ENCODE measurements around the gene FAM111B. TPM values are rescaled to one million over a fixed set of nuclear protein-coding genes. Genes with fewer than 3 reads are reported as not detected.
"Not testable (repeated sequence)": the region's sequence is repeated elsewhere in the genome, so short reads cannot be mapped to it uniquely, and the experiment has no call there.

FAM111B gene
- total RNA-seq, 1 donor from 2014 or later, result 1.1 TPM

GRCh38 chr11:59097113-59097708 is 9.8 kb upstream of the FAM111B start:
- ATAC-seq, result peak; percentile 48
- DNase-seq (ENCODE audit: missing footprints), result peak; percentile 67
- intact Hi-C loops (cut with DNase I), result loop anchor here (5.0 kb wide), 2 partner anchors 40 to 60 kb away; no protein-coding TSS in a partner anchor

DNA sequence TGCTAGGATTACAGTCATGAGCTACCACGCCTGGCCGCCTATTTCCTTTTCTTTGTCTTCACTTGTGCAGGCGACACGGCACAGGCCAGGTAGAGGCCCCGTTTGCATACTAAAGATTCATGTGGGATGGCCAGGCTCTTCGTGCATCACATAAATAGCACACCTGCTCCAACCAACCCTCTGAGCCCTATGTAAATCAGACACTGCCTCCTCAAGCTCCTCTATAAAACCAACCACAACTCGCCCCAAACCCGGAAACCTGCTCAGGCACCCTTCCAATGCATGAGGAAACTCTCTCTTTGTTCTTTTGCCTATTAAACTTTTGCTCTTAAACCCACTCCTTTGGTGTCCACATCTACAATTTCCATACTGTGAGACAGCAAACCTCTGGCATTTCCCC is 9.1 kb upstream of the FAM111B start:
- intact Hi-C loops (cut with DNase I), result loop anchor here (5.0 kb wide), 2 partner anchors 39 to 59 kb away; no protein-coding TSS in a partner anchor
- peak; percentile 37 for DNase-seq (ENCODE audit: missing footprints)
- not testable (repeated sequence) for ATAC-seq

DNA sequence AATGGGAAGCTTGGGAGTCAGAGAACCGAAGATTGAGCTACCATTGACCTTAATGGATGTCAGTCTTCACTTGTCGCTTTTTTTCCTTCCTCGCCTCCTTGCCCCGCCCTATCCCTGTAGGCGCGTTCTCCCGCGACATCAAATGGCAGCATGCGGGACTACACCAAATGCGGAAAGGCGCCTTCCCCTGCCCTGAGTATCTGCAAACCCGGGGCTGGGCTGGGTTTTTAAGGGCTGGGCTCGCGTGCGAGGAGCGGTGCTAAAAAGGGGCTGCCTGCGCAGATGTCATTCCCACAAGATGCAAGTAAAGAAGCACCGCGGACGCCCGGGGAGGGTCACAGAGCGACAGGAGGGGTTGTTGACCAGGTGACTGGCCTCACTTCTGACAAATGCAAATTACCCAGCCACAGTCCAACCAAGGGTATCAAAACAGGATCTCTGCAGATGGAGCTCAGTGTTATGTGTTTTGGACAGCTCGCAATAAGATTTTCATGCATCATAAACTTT is 4.7 kb upstream of the FAM111B start:
- DNase-seq (ENCODE audit: missing footprints) (peak; percentile 77), ATAC-seq (no peak)
- intact Hi-C loops (cut with DNase I), result no loop called here

DNA sequence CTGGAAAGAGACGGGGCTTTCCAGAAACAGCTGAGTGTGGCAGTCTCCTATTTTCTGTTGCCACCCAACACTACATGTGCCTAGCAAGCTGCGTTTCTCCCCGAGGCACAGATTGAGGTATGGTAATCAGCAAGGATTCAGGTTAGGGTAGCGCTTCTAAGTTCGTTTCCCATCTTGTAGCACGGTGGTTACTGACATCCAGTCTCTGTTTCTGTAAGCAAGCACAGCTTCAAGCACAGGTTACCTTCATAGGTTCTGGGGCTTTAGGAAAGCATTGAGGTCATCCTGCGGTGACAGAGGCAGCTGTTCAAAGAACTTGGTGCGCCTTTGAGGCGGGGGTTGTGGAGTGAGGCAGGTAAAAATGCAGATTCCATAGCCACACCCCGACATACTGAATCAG is 684 bp downstream of the FAM111B start:
- DNase-seq (ENCODE audit: missing footprints); ATAC-seq; intact Hi-C loops (cut with DNase I): not testable (repeated sequence)

- DNase-seq (ENCODE audit: missing footprints) (no peak), ATAC-seq (no peak)
- intact Hi-C loops (cut with DNase I), result no loop called here
Observed at GRCh38 chr11:59112494-59112893, 5.5 kb downstream of the FAM111B start.

DNA sequence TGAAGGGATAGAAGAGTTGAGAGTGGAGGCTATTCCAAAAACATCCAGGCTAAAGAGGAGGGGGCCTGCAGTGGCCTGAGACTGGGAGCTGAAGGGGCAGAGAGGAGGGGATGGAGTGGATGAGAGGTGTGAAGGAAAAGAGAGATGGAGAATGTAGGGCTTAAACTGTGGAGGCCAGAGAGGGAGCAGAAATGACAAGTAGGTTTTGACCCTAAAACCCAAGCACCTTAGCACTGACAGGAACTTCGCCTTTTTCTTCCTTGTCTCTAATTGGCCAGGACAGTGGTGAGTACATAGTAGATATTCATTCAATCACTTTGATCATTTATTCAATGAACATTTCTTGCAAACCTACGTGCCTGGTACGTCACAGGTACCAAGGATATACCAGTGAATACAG is 7.3 kb downstream of the FAM111B start:
- intact Hi-C loops (cut with DNase I), result no loop called here
- DNase-seq (ENCODE audit: missing footprints) (no peak), ATAC-seq (no peak)

- no peak for ATAC-seq
- no peak for DNase-seq (ENCODE audit: missing footprints)
- intact Hi-C loops (cut with DNase I), result no loop called here
Observed at GRCh38 chr11:59115553-59115952, 8.5 kb downstream of the FAM111B start.

DNA sequence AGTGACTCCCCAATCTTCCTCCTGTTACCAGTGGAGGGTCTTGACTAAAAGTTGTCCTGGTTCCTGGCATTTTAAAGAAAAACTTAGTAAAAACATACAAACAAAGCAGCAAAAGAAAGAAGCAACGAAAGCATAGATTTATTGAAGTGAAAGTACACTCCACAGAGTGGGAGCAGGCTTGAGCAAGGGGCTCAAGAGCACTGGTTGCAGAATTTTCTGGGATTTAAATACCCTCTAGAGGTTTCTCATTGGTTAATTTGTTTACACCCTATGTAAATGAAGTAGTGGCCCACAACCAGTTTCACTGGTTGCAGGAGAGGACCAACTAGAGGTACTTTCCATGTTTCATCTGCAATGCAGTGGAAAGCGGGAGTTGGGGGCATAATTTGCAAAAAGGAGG is 10.7 kb downstream of the FAM111B start:
- intact Hi-C loops (cut with DNase I), result no loop called here
- no peak for ATAC-seq
- no peak for DNase-seq (ENCODE audit: missing footprints)

- intact Hi-C loops (cut with DNase I), result no loop called here
- DNase-seq (ENCODE audit: missing footprints), result no peak
- no peak for ATAC-seq
Observed at GRCh38 chr11:59119826-59120225, 12.8 kb downstream of the FAM111B start.

DNA sequence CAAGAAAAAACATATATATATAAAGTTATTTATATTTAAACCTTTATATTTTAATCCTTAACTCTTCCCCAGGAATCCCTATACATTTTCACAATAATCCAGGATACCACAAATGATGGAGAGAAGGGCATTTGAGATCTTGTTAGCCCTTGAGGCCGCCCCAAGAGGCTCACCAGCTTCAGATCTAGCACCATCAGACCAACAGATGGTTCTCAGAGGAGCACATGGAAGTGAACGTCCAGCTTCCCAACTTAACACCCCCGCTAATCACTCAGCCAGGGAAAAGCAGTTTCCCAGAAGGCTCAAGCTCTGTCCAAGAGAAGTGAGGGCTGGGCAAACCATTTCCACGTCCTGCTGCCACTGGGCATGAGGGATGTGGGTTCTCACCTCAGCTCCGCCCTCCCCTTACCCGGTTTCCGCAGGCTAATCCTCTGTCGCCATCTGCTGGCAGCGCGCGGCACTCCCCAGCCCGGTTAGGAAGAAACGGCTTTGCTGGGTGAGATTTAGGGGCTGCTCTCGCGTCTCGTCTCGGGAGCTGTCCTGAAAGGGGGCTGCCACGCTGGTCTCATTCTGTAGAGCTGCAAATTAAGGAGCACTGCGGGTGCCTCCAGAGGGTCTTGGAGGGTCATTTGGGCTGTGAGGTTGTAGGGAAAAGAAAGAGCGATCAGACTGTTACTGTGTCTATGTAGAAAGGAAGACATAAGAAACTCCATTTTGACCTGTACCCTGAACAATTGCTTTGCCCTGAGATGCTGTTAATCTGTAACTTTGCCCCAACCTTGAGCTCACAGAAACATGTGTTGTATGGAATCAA is 28.8 kb downstream of the FAM111B start:
- intact Hi-C loops (cut with DNase I), result loop anchor here (5.0 kb wide), 1 partner anchor 39 kb away; no protein-coding TSS in a partner anchor
- peak; percentile 92 for DNase-seq (ENCODE audit: missing footprints)
- ATAC-seq, result peak; percentile 88

DNA sequence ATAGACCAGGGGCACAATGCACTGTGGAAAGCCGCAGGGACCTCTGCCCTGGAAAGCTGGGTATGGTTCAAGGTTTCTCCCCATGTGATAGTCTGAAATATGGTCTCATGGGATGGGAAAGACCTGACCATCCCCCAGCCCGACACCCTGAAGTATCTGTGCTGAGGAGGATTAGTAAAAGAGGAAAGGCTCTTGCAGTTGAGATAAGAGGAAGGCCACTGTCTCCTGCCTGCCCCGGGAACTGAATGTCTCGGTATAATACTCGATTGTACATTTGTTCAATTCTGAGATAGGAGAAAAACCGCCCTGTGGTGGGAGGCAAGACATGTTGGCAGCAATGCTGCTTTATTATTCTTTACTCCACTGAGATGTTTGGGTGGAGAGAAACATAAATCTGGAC is 29.5 kb downstream of the FAM111B start:
- intact Hi-C loops (cut with DNase I), result loop anchor here (5.0 kb wide), 1 partner anchor 39 kb away; no protein-coding TSS in a partner anchor
- DNase-seq (ENCODE audit: missing footprints); ATAC-seq: not testable (repeated sequence)

- intact Hi-C loops (cut with DNase I), result loop anchor here (5.0 kb wide), 1 partner anchor 40 kb away; no protein-coding TSS in a partner anchor
- DNase-seq (ENCODE audit: missing footprints) (peak; percentile 46), ATAC-seq (no peak)
Observed at GRCh38 chr11:59137190-59137589, 30.2 kb downstream of the FAM111B start.

GRCh38 chr11:59138643-59139042 is 31.6 kb downstream of the FAM111B start:
- ATAC-seq, result no peak
- intact Hi-C loops (cut with DNase I), result loop anchor here (5.0 kb wide), 1 partner anchor 41 kb away; no protein-coding TSS in a partner anchor
- DNase-seq (ENCODE audit: missing footprints), result no peak

DNA sequence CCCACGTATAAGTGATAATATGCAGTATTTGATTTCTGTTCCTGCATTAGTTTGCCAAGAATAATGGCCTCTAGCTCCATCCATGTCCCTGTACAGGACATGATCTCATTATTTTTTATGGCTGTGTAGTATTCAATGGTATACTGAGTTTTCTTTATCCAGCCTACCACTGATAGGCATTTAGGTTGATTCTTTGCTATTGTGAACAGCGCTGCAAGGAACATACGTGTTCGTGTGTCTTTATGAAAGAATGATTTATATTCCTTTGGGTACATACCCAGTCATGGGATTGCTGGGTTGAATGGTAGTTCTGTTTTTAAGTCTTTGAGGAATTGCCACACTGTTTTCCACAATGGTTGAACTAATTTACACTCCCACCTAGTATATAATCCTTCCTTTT is 34.2 kb downstream of the FAM111B start:
- DNase-seq (ENCODE audit: missing footprints), result no peak
- intact Hi-C loops (cut with DNase I), result loop anchor here (5.0 kb wide), 1 partner anchor 564 kb away; the partner anchor contains the start of genes LPXN and ZFP91
- no peak for ATAC-seq

DNA sequence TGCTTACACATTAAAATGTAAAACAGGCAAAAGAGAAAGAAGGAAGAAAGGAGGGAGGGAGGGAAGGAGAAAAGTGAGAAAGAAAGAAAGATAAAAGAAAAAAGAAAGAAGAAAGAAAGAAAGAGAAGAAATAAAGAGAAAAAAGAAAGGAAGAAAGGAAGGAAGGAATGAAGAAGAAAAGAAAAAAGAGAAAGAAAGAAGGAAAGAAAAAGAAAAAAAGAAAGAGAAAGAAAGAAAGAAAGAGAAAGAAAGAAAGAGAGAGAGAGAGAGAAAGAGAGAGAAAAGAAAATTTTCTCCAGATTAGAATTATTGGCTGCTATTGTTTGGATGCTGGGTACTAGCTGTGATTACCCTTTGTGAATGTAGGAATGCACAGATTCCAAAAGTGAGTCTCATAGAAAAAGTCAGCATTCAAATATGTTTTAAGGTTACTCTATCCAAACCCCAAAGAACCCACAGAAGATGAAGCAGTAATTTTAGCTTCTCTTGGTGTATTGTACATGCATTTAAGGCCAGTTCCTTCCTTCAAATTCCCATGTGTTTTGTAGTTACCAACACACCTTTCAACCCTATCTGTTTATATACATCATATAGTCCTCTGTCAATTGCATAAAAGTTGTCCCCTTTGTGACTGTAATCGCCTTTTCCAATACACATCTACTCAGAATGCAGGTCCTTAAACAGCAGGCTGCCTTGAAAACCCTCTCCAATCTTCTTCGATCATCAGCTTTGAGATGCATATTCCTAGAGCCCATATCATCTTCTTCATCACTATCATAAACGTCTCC is 34.8 kb downstream of the FAM111B start:
- no peak for ATAC-seq
- no peak for DNase-seq (ENCODE audit: missing footprints)
- intact Hi-C loops (cut with DNase I), result loop anchor here (5.0 kb wide), 1 partner anchor 565 kb away; the partner anchor contains the start of genes LPXN and ZFP91

- peak; percentile 94 for ATAC-seq
- intact Hi-C loops (cut with DNase I), result loop anchor here (5.0 kb wide), 1 partner anchor 566 kb away; the partner anchor contains the start of genes LPXN and ZFP91
Observed at GRCh38 chr11:59142530-59143507, 35.8 kb downstream of the FAM111B start, which contains the start of gene FAM111A. Gene FAM111A, plus strand, starts transcription at chr11:59142856. Its CDS starts 6,017 bp downstream, at chr11:59148873.

GRCh38 chr11:59144096-59144495 is 37.1 kb downstream of the FAM111B start:
- DNase-seq (ENCODE audit: missing footprints), result no peak
- no peak for ATAC-seq
- intact Hi-C loops (cut with DNase I), result loop anchor here (5.0 kb wide), 1 partner anchor 567 kb away; the partner anchor contains the start of genes LPXN and ZFP91

More at GRCh38 chr11:59142530-59143507, 35.8 kb downstream of the FAM111B start, which contains the start of gene FAM111A:
- peak; percentile 95 for DNase-seq (ENCODE audit: missing footprints)
